Activated CD8-positive, alpha-beta memory T cell treated with anti-CD3 and anti-CD28 coated beads, Interleukin-2, amount 50 U/mL, for 1 hour (primary cell): Measurements from ENCODE around the gene ATN1.

Source experiments
- DNase-seq: peaks from one replicate; pipeline ENCODE4 v3.0.0-alpha.2; 2020; ENCODE audit errors: extremely low read depth

The ATN1 gene

DNA sequence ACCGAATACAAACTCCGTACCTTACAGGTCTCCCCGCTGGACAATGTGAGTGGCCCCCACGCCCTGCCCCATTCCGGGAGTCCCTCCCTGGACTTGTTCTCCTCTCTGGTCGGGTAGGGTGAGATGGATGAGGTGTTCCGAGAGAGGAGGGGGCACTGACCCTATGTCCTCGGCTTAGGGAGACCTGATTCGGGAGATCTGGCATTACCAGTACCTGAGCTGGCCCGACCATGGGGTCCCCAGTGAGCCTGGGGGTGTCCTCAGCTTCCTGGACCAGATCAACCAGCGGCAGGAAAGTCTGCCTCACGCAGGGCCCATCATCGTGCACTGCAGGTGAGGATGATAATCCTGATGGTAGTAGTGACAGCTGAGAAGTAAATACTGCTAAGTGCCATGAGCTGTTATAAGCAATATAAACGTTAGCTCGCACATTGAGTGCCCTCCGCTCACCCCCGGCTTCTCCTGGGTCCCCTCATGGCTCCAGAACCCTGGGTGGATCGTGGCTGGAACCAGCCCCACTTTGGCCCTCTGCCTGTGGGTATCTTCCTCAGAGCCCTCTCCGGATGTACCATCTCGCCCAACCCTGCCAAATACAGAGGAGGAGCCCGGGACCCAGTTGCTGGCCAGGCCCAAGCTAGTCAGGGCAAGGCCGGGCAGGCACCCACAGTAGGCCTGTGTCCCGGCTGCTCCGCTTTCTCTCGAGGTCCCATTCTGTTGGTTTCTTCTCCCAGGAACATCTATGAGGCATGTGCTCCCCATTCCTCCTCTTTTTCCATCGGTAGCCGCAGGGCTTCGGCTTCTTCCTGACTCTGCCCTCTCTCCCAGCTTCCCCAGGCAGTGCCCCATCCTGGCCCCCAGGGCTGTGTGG, 30.2 kb downstream of the ATN1 start:
- DNase-seq: no peak

DNA sequence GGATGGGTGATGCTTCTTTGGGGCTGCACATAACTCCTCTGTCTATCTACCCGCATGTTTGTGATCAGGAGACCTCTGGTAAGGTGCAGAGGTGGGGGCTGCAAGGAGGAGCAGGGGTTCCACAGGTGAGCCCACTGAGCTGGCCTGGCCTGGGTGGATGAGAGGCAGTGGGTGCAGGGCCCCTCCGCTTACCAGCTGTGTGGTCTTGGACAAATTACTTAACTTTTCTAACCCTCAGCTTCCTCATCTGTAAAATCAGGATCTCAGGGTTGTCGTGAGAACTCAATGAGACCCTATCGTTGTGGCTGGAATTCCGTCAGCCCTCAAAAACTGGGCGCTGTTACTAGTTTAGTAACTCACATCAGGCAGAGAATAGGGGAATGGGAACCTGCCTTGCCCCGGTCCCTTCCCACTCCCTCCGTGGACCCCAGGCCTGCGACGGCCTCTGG, 30.9 kb downstream of the ATN1 start:
- no peak for DNase-seq

DNA sequence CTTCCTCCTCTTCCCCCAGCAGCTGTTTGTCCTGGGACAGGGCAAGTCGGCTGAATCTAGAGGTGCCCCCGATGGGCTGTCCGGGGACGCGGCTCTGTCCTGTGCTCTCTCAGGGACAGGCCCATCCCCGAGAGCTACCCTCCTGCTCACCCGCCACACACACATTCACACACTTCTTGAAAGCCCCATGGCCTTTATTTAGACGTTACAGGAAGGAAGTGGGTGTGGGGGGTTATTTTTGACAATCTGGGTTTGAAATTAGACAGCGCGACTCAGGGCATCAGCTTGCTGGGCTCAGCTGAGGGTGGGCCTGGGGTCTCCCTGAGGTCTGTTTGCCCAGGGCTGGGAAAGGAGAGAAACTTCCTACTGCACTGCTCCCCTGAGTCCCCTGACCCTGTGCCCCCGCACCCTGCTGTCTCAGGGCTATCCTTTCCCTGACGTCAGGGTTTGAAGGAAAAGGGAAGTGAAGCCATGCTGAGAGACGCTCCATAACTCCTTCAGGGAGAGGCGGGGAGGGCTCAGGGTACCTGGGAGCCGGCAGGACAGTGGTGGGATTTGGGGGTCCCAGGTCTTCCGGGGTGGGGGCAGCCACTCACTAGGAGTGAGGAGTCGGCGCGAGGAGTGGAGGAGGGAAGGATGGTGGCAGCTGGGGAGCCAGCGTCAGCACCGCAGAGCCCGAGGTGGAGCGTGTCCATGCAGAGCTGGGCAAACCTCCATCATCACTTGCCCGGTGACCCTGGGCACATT, 31.5 kb downstream of the ATN1 start:
- no peak for DNase-seq

DNA sequence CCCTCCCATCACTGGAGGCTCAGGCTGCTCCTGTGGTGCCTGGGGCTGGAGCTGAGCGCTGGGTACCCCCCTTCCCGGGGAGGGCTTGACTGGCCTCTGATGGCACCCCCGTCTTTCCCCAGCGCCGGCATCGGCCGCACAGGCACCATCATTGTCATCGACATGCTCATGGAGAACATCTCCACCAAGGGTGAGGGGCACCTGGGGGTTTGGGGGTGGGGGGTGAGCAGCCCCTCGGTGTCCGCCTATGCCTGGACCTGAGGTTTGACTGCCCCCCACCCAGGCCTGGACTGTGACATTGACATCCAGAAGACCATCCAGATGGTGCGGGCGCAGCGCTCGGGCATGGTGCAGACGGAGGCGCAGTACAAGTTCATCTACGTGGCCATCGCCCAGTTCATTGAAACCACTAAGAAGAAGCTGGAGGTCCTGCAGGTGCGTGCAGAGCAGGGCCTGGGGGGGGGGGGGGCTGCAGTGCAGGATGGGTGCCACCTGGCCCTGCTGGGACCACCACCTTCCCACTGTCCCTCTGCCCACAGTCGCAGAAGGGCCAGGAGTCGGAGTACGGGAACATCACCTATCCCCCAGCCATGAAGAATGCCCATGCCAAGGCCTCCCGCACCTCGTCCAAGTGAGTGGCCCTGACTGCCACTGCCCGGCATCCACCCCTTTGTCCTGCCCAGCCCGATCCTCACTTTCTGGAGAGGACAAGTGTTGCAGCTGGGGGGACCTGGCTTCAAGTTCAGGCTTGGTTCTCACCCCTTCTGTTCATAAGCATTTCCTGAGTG, 32.2 kb downstream of the ATN1 start:
- no peak for DNase-seq

DNA sequence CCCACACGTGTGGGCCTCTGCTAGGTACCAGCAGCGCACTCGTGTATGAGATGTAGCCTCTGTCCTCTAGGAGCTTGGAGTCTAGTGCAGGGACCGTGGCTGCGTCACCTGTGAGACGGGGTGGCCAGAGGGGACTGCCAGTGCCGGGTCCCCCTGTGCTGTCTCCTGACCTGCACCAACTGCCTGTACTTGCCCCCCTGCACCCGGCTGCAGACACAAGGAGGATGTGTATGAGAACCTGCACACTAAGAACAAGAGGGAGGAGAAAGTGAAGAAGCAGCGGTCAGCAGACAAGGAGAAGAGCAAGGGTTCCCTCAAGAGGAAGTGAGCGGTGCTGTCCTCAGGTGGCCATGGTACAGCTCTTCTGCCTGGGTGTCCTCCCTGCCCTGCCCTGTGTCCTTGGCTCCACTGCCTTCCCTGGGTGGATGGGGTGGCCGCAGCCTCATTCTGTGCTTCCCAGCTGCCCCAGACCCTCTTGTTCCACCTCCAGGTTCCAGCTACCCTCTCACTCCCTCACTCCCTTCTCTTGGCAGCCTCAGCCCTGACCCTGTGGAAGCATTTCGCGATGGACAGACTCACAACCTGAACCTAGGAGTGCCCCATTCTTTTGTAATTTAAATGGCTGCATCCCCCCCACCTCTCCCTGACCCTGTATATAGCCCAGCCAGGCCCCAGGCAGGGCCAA, 33.0 kb downstream of the ATN1 start:
- DNase-seq: no peak

DNA sequence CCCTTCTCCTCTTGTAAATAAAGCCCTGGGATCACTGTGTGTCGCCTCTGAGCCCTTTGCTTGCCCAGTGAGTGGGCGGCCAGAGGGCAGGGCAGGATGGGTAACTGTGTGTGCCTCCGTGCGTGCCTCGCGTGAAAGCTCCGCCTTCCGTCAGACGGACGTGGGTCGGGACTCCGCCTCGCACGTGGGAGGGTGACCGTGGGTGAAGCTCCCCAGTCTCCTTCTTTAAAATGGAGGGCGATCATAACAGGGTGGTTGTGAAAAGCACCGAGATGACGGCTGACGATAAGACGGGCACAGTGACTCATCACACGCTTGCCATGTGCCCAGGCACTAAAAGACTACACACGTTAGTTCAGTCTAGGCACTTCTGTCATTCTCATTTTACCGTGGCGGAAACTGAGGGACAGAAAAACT, 33.5 kb downstream of the ATN1 start:
- peak; percentile 86 for DNase-seq

DNA sequence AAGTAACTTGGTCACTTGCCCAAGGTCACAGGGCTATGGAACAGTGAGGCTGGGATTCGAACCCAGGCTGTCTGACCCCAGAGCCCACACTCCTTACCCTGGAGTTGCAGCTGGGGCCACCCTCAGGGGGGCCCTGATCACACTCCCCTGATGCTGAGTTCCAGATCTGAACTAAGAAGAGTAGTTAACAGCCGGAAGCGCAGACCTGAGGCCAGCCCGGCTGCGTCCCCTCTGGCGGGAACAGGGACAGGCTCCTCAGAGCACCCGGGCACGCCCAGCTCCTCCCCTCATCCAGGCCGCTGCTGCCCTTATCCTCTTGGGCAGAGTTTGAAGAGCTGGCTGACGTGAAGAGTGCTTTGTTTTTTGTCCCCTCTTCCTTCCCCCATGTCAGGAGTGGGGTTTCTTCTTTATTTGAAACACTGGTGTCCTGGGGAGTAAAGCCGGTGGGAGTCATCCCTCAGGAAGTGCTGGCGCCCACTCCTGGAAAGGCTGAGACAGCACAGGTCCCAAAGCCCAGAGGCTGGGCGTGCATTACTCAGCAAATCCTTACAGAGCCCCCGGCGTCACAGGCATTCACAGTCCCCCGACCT, 34.0 kb downstream of the ATN1 start:
- no peak for DNase-seq

DNA sequence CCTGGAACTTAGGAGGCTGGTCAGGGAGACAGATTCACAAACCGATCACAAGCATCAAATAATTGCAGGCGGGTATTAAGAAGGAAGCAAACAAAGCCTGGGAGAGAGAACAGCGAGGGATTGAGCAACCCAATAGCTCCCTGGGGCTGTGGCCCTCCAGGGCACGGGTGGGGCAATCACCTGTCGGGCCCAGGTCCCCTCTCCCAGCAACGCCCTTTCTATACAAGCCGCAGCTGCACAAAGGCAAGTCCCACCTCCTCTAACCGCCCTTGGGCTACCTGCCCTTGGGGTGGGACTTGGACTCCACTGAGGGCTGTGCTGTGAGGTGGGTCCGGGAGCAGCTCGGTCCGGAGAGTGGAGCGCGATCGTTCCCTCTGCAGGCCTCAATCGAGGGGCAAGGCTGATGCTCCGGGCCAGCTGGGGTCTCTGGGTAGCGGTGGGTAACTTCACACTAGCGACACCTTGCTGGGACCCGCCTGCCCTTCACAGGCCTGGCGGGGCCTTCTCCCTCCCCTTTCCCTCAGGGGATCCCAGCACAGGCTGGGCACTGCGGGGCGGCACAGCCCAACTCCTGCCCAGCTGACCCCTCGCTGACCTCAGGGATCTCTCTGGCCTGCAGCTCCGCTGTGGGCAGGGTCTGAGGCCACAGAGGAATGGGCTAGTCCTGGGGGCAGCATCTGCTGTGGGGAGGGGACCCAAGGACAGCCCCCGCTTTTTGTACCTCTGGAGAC, 34.7 kb downstream of the ATN1 start:
- DNase-seq: no peak

DNA sequence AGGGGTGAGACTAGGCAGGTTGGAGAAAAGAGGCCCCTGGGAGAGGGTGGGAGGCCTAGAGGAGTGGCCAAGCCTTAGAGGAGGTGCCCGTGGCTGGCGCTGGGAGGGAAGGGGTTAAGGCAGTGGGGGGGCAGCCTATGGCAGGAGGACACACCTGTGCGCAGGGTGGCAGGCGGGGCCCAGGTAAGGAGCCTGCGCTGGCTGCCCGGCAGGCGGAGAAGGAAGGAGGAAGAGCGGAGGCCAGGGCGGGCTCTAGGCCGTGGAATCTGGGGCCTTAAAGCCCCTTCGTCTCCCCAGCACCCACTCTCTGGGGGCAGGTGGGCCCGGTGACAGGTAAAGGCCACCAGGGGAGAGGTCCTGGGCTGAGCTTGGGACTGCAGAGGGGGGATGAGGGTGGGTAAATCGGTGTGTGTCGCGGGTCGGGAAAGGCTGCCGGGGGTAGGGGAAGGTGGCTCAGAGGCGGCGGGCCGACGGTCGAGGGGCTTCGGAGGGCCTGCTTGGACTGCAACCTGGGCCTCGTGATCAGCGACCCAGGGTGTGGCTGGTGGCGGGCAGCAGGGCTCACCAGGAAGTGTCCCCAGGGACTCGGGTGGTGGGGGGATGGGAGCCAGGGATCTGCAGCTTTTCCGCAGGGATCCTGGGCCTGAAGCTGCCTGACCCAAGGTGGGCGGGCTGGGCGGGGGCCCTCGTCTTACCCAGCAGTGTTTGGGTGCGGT, 35.4 kb downstream of the ATN1 start:
- DNase-seq: no peak

DNA sequence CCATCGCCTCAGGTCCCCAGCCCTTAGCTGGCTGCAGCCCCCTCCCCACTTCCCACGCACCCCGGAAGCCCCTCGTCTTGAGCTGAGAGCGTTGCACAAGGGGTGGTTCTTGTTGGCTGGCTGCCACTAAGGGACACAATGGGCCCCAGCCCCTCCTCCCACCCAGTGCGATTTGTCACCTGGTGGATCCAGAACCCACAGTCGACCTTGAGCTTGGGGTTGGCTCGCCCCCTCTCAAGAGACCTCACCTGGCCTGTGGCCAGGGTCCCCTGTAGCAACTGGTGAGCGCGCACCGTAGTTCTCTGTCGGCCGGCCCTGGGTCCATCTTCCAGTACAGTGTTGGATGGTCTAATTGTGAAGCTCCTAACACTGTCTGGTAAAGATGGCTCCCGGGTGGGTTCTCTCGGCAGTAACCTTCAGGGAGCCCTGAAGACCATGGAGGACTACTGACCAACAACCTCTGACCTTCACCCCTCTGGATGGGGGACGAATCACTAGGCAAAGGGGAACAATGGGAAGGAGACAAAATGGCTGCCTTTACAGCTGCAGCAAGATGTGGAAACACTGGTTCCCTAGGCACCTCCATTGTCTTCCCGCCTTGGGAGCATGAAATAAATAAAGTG, 36.1 kb downstream of the ATN1 start:
- no peak for DNase-seq

DNA sequence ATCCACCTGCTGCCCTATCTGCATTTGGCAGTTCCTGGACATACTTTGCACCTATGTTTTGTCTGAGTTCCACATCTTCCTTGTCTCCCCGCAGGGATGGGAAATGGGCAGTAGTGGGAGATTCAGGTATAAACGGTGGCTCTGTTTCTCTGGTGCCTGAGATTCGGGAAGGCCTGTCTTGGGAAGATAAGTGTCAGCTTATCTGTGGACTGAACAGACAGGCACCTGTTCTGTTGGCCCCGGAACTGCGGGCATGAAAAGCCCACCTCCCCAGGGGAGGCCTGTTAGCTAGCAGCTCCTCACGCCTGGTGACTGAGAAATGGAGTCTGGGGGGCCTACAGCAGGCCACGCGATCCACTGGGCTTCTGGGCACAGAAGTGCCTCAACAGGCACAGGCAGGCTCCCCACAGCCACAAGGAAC, 36.9 kb downstream of the ATN1 start:
- DNase-seq: no peak

DNA sequence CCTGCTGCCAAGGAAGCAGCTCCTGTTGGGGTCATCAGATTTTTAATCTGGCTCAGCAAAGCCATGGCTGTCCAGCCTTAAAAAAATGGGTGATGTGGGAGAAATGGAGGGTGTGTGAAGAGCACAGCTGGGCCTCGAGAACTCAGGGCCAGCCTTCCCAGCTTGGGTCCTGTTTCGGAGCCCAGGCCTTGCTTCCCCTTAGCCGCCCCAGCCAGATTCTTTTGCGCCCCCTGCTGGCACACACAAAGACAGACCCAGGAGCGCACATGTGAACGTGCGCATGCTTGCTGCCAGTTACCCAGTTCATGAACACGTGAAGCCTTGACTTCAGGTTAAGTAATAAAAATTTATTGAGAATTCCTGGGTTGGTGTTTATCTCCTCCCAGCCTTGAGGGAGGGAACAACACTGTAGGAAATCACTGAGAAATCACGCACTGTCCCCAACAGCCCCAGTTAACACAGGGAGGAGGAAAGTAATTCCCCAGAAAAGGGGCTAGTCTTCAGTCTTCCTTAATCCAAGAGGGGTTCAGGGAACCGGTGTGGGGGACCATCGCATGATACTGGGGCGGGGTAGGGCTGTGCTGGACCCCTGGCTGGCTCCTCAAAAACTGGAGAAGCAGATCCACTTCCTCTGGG, 37.4 kb downstream of the ATN1 start:
- peak; percentile 77 for DNase-seq

DNA sequence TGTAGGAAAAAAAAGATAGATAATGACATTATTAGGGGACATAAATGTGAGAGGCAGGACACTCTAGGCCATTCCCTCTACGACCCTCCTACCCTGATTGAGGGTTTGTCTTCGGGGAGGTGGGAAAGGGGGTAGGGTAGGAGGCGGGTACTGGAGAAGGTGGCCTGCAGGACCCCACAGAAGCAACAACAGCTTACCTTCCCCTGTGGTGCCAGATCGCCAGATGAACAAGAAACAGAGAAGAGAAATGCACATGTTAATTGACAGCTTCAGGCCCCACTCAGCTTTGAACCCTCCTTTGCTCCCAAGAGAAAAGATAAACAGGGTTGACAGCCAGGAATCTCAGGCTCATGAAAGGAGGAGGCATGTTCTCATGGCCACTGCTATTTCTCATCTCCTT, 38.0 kb downstream of the ATN1 start:
- no peak for DNase-seq

DNA sequence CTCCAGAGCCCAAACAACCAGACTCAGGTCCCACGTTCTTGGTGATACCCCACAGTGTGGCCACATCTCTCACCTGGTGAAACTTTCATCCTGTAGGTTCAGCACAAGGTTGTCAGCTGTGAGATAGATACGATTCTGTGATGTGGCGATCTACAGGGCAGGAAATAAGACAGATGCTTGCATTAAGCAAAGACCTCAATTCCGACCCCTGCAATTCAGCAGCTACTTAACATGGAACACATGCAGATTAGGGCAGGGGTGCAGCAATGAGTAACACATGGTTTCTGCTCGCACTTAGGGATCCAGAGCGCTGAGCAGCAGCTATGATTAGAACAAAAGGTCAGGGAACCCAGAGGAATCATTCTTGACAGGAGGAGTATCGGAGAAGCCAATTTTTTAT, 38.6 kb downstream of the ATN1 start:
- no peak for DNase-seq

DNA sequence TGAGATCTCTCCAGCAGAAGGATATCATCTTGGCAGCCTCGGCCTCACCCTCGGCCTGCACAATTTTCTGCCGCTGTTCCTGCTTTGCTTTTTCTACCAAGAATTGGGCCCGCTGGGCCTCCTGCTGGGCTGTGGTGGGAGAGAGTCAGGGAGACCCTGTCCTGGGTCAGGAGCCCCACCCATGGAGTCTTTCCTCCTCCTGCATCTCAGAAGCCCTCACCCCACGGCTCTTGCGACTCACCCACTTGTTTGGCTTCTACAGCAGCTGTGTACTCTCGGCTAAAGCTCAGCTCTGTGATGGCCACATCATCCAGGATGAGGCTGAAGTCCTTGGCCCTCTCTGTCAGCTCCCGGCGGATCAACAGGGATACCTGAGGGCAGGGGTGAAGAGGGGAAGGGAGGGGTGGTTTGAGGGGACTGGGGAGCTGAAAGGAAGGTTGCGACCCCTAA, 39.9 kb downstream of the ATN1 start:
- DNase-seq: no peak

DNA sequence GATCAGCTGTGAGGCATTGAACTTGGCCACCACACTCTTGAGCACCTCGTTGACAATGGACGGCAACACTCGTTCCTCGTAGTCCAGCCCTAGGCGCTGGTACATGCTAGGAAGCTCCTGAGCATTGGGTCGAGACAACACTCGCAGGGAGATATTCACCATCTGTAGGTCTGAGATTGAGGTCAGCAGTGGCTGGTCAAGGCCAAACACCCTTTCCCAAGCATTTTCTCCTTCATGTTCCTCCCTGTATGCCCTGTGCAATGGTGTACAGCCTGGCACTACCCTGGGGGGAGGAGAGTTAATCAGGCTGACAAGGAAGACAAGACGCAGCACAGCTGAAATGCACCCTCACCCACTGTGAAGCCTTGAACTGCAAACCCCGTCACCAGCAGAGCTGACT, 40.7 kb downstream of the ATN1 start:
- DNase-seq: no peak

DNA sequence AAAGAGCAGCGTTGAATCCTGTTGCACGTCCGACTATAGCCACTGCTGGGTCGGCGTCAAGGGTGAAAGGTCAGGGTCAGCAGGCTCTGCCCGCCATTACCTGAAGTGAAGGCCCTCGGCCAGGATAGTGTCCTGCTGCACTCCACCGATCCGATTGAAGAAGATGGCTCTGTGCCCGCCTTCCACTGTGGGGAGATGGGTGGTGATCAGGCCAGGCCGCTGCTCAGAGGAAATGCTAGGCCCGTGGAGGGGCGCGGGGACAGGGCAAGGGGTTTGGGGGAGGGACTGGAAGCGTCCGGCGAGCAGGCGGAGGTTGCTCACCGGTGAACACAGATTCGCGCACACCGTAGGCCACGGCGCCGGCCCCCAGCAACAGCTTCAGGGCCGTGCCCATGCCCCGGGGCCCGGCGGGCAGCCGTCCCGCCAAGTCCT, 42.4 kb downstream of the ATN1 start:
- no peak for DNase-seq

DNA sequence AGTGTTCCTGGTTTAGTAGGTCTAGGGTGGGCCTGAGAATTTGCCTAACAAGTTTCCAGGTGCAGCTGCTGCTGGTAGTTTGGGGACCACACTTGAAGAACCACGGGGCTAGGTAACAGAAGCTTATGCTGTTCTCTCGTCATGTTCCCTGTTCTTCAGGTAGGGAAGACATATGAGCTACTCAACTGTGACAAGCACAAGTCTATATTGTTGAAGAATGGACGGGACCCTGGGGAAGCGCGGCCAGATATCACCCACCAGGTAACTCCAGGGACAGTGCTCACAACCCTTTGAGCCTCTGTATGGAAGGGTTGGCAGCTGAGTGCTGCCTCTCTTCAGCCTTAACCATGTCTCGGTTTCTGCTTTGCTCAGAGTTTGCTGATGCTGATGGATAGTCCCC, 46.4 kb downstream of the ATN1 start:
- DNase-seq: no peak
